IPS-NIHi7 (cell line): ENCODE data around the gene FECH.
"Not testable (repeated sequence)": the region's sequence is repeated elsewhere in the genome, so short reads cannot be mapped to it uniquely, and the experiment has no call there.

Experiments
- DNase-seq: peaks from one replicate; pipeline ENCODE4 v3.0.0; 2012; ENCODE audit warnings: mixed read lengths; ENCODE audit errors: extremely low spot score

FECH gene

DNA sequence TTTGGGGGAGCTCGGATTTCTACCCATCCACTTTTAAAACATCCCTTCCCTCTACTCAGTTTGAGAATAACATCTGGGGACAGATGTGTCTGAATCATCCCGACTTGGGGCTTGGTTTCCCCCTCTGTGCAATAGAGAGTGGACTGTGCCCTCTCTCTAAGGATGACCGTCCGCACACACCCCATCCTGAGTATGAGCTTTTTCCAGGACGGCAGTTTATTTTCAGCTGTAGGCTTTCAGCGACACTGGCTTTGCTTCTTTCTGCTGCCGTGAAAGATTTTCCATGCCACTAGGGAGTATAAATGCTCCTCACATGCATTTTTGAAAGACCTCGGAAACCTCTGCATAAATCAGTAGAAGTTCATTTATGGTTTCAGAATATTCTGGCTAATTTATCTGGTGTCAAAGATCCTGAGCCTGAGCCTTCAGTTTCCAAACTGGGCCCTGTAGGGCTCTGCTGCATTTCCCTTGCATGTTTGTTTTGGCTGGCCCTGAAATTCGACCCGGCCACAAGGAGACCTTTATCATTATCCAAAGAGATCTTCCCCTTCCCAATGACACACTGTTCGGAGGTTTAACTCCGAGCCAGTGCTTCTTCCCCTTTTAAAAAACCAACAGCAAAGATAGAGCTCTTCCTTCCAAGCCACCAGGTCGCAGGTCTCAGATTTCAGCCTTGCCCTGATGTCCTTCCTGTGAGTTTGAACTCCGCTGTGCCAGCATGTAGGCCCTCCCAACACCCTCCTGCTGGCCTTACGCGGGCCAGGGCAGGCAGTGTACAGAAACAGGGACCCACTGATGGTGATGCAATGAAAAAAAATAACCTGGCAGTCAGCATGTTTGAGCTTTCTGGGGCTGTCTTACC is 53.3 kb downstream of the FECH start:
- DNase-seq, result peak; percentile 62

DNA sequence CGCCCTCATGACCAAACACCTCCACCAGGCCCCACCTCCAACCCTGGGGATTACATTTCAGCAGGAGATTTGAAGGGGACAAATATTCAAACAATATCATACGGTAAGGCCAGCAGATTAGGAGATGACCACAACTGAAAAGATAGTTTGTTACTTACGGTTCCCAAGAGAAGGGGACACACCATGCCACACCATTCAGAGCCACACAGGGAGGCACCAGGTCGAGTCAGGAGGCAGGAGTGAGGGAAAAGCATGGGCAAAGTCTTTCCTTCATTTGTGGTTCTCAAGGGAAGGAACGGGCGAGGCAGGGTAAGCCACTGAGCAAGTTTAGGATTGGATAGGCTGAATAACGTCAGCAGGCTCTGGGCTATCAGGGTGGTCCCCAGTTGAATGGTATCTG is 57.4 kb downstream of the FECH start:
- no peak for DNase-seq

DNA sequence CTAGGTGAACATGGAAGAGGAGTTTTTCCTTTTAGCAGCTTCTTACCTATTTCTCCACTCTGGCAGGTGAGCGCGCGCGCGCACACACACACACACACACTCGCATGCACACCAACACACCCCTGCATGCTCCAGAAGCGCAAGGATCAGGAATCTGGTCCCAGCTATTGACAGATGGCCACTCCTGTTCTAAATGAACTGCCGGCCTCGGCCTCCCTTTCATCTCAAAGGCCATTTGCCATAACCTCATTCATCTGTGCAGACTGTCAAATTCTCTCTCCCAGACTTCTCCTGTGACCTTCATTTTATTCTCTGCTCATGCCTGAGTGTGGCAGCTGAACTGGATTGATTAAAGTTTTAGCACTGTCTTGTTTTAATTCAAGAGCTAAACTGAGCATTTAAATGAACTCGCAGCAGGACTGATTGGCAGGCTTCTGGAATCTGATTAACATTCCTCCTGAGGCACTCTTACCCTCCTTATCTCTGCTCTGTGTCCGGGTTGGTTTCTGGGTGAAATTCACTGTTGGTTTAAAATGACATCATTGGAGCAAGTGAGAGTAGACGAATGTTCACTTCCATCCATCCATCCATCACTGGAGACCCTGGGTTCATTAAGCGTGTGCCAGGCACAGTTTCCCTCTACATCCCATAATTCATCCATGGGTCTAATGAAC is 58.8 kb downstream of the FECH start:
- DNase-seq, result no peak

DNA sequence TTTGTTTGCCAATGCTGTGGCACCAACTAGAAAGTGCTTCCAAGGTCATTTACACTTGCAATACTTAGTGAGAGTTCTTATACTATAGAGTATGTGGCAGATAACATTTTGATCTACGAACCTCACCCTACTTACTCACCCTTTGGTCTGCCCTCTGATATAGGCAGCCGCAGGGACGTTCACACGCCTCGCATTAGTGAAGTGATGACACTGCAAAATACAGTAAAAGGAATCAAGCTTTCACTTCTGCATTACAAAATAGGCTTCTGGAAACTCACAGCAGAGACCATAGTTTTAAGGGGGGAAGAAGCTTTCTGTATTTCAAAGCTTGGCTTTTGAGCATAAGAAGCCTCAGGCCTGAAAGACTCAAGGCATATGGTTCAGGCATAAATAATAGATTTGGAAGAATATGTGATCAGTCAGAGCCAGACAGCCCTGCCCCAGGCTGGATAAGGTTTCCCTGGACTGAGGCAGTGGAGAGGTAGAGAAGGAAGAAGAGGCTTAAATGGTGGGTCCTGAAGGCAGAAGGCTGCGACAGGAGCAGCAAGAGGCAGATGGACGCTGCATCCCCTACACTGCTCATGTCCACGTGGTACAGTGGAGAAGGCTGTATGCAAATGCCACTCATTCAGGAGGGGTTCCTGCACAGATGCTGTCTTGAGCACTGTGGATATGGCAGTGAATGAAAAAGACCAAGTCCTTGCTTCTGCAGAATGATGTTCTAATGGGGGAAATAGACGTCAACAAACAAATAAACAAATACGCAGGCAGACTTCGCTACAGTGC is 63.1 kb downstream of the FECH start:
- DNase-seq, result no peak

DNA sequence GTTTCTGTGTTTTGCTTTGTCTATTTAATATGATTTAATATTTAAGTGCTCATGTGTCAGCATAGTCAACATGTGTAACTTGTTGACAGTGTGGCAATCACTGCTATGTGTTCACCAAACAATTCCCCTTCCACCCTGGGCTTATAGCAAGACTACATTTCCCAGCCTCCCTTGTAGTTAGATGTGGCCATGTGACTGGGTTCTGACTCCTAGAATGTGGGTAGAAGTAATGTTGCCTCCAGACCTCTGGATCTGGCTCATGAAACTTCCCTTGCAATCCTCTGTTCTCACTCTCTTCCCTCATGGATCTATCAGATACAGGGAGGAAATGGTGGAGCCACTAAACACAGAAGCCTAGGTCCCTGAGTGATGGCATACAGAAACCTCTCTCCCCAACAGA is 64.2 kb downstream of the FECH start:
- not testable (repeated sequence) for DNase-seq

DNA sequence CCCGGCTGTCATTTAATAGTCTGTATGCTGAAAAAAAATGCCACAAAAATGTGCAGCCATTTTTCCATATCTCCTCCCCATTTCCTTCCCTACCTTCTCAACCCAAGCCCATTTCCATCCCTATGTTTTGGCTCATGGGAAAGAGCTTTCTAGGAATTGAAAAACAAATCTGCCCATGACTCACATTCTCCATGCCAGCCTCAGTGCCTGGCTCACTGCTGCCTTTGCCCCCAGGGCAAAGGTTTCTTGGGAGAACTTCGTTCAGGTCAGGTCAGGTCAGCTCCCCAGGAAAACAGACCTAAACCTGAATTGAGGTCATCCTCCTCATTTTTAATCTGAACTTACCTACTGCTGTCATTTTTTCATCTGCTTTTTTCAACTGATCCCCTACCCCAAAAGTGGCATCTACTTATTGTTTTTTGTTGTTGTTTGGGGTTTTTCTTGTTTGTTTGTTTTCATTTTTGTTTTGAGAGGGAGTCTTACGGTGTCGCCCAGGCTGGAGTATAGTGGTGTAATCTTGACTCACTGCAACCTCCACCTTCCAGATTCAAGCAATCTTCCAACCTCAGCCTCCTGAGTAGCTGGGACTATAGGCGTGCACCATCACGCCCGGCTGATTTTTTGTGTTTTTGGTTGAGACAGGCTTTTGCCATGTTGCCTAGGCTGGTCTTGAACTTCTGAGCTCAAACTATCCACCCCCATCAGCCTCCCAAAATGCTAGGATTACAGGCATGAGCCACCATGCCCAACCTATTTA is 66.7 kb downstream of the FECH start:
- DNase-seq, result no peak

DNA sequence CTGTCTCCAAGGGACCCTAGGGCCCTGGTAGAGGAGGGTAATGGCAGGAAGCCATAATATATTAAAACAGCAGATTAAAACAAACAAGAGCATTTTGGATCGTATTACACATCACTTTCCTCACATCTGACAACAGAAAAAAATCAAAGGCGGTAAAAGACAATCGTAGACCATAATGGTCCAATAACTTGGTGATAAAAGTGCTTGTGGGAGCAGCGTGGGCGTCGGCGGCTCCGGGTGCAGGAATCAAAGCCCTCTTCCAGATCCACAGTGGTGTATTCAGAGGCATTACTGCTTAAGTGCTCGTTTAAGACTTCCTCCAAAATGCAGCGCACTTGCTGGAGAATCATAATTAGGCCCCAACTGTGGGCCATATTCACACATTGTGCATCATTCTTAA is 68.0 kb downstream of the FECH start:
- no peak for DNase-seq

DNA sequence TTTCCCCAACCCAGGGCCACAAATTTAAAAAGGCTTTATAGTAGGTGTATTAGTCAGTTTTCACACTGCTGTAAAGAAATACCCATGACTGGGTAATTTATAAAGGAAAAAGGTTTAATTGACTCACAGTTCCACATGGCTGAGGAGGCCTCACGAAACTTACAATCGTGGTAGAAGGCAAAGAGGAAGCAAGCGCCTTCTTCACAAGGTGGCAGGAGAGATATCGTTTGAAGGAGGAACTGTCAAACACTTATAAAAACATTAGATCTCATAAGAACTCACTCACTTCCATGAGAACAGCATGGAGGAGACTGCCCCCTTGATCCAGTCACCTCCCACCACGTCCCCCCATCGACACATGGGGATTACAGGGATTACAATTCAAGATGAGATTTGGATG is 70.4 kb downstream of the FECH start:
- no peak for DNase-seq

DNA sequence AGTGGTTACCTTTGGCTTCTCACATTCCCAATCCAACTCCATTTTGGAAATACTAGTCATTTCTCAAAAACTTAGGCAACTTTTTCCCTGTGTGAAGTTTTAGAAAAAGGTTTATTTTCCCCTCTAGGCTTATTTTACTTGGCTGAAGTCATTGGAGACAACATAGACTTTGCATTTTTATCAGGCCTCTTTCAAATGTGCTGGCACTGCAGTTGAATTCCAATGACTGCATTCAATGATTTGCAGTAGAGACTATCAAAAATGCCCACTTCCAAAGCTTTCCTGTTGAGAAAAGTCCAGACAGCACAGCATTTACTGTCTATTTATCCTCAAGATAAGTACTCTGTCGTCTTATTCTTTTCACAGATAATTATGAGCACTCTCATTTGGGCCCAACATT is 81.3 kb downstream of the FECH start:
- no peak for DNase-seq

DNA sequence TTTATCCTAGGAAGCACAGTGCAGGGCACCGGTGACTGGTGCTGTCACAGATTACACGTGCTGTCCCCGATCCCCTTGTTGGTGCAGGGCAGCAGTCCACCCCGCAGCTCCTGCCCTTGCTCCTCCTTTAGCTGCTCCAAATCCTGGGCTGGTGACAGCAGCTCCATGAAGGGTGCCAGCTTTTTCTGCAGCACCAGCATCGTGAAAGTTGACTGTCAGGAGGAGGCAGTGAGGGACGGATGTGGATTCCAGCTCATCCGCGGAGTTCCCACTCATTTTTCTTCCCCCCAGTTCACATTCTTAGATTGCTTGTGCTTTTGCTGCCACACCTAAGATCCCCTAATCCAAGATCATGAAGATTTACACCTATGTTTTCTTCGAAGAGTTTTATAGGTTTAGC is 83.9 kb downstream of the FECH start:
- DNase-seq, result no peak

DNA sequence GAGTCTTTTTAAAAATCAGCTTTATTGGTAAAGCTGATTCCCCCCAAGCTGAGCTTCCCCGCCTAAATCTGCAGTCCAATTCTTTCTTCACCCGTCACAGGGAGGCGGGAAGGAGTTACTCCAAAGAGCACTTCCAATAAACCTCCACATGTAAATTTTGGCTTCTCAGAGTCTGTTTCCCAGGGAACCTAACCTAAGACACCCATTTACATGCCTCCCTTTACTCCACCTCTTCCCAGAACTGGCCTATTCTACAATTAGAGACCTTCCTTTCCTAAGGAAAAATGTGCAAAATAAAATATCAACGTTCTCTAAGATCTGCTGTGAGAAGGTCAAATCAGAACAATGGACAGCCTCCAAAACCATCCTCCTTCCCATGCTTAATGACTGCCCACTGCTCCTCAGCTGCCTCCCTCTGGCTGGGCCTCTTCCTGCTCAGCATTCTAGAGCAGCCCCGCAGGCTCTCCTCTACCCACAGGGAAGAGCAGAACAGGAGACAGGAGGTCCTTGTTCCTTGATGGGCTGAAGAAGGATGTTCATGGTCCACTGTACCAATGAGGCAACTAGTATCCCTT is 87.7 kb downstream of the FECH start:
- no peak for DNase-seq
